Stimulated activated CD4-positive, alpha-beta T cell treated with anti-CD3 and anti-CD28 coated beads, Interleukin-2, amount 100 ng/mL, for 48 hours (primary cell): ENCODE results near the gene SRRM3.
"Not testable (repeated sequence)": the region's sequence is repeated elsewhere in the genome, so short reads cannot be mapped to it uniquely, and the experiment has no call there.

Source experiments
- DNase-seq, 2 donors: peaks; one replicate each; pipeline ENCODE4 v3.0.0-alpha.2; 2020

The SRRM3 gene

GRCh38 chr7:76317782-76318487 is 116.2 kb downstream of the SRRM3 start:
- DNase-seq = peak; percentile 88 to 92

GRCh38 chr7:76318488-76319353 is 117.0 kb downstream of the SRRM3 start:
- DNase-seq = peak; percentile 46 to 53

- DNase-seq = no peak
Observed at GRCh38 chr7:76325092-76325491, 123.4 kb downstream of the SRRM3 start.

DNA sequence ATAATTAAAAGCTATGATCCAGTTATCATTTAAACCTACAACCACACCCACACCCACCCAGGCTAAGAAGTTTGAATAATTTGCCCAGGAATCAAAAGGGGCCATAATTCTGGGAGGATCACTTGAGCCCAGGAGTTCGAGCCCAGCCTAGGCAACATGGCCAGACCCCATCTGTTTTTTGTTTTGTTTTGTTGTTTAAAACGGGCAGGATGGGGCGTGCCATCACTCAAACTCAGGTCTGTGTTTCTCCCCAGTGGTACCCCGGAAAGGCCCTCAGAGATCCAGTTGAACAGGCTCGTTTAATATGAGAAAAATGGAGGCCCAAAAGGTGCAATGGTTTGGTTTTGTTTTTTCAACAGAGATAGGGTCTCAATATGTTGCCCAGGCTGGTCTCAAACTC is 124.1 kb downstream of the SRRM3 start:
- DNase-seq = no peak

- no peak for DNase-seq
Observed at GRCh38 chr7:76326646-76327233, 125.0 kb downstream of the SRRM3 start.

- DNase-seq = no peak
Observed at GRCh38 chr7:76327610-76328009, 125.9 kb downstream of the SRRM3 start.

GRCh38 chr7:76328389-76328788 is 126.7 kb downstream of the SRRM3 start:
- no peak for DNase-seq

DNA sequence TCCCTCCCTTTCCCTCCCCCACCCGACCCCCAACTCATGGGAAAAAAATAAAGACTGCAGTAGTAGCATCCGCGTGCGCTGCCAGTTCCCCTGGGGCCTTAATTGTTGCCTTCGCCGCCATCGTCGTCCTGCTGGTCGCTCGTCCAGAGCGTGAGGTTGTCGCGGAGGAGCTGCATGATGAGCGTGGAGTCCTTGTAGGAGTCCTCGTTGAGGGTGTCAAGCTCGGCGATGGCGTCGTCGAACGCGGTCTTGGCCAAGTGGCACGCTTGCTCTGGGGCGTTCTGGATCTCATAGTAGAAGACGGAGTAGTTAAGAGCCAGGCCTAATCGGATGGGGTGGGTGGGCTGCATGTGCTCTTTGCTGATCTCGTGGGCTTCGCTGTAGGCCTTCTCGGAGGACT is 127.8 kb downstream of the SRRM3 start:
- DNase-seq = no peak

GRCh38 chr7:76330261-76330660 is 128.6 kb downstream of the SRRM3 start:
- no peak for DNase-seq

DNA sequence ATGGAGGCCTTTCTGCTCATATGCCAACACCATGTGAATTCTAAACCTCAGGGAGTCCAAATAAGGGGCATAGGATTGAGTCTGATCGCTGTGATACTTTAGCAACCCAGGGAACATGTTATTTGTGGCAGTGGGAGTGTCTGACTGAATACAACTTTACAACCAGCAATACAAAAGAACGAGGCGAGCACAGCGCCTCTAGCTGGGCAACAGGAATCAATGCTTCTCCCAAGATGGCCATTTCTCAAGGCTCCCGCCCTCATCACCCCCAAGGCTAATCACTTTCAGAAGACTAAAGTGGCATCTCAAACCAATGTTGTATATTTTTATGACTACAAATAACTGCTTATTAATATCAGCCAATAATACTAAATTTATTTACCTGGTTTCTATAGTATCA is 129.0 kb downstream of the SRRM3 start:
- DNase-seq = no peak

GRCh38 chr7:76332078-76332477 is 130.4 kb downstream of the SRRM3 start:
- DNase-seq = no peak

GRCh38 chr7:76333511-76334101 is 131.9 kb downstream of the SRRM3 start:
- DNase-seq = no peak

DNA sequence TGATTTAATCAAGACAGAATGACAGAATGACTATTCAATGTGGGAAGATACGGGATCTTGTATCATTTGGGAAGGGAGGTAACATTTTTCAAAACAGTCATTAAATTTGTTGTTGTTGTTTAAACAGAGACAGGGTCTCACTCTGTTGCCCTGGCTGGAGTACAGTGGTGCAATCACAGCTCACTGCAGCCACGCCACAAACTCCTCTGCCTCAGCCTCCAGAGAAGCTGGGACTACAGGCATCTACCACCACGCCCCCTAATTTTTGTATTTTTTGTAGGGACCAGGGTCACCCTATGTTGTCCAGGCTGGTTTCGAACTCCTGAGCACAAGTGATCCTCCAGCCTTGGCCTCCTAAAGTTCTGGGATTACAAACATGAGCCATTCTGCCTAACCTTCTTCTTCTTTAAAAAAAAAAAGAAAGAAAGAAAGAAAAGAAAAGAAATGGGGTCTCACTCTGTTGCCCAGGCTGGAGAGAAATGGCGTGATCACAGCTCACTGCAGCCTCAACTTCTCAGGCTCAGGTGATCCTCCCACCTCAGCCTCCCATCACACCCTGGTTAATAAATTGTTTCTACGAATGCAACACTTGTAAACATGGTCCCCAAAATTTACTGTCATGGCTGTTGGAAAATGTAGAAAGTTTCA is 132.7 kb downstream of the SRRM3 start:
- no peak for DNase-seq

- not testable (repeated sequence) for DNase-seq
Observed at GRCh38 chr7:76335417-76335816, 133.7 kb downstream of the SRRM3 start.

DNA sequence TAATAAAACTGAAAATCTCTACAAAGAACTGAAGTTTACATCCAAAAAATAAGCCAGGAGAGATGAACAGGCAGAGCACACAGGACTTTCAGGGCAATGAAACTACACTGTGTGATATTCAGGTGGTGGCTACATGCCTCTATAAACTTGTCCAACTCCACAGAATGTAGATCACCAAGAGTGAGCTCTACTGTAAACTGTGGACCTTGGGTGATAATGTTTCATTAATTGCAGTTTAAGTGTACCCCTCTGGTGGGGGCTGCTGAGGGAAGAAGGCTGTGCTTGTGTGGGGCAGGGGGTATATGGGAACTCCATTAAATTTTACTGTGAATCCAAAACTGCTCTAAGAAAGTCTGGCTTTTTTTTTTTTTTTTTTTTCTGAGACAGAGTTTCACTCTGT is 134.4 kb downstream of the SRRM3 start:
- DNase-seq = no peak
